Chondrocyte (in vitro differentiated cells): Measurements from ENCODE around the gene RTN1. TPM values are rescaled to one million over a fixed set of nuclear protein-coding genes. Genes with fewer than 3 reads are reported as not detected.

Experiments used
- DNase-seq: peaks from one replicate; pipeline ENCODE4 v3.0.0; 2021; ENCODE audit warnings: mixed read lengths, low spot score
- H3K27ac Mint-ChIP-seq: one replicate; pipeline ENCODE4 v1.8.0; 2021; ENCODE audit warnings: mild to moderate bottlenecking, moderate library complexity, mixed read lengths; ENCODE audit not compliant: unreplicated experiment
- H3K27me3 Mint-ChIP-seq: 2 replicates; pipeline ENCODE4 v1.8.0; 2021; ENCODE audit warnings: low read depth, mixed read lengths
- H3K36me3 Mint-ChIP-seq: 2 replicates; pipeline ENCODE4 v1.8.0; 2021; ENCODE audit warnings: low read depth, mixed read lengths
- H3K4me1 Mint-ChIP-seq: 2 replicates; pipeline ENCODE4 v1.8.0; 2021; ENCODE audit warnings: low read depth, mild to moderate bottlenecking, mixed read lengths
- H3K4me3 Mint-ChIP-seq: one replicate; pipeline ENCODE4 v1.8.0; 2021; ENCODE audit warnings: mild to moderate bottlenecking, moderate library complexity, mixed read lengths; ENCODE audit not compliant: unreplicated experiment
- H3K9me3 Mint-ChIP-seq: 2 replicates; pipeline ENCODE4 v1.8.0; 2021; ENCODE audit warnings: low read depth, mixed read lengths
- total RNA-seq: library from RNA; stranded (reverse); gene quantifications from 3 replicates; pipeline ENCODE4 v1.2.1, GENCODE V29; 2021
- TF ChIP-seq, protein P1 (sequence below): fragments of 200-600 bp; sonication (generic); IDR thresholded peaks from 2 replicates; pipeline ENCODE4 v1.5.0; 2021; ENCODE audit warnings: antibody characterized with exemption, mild to moderate bottlenecking, moderate library complexity

Gene RTN1
- total RNA-seq, 1 donor from 2014 or later = 0.32 TPM

DNA sequence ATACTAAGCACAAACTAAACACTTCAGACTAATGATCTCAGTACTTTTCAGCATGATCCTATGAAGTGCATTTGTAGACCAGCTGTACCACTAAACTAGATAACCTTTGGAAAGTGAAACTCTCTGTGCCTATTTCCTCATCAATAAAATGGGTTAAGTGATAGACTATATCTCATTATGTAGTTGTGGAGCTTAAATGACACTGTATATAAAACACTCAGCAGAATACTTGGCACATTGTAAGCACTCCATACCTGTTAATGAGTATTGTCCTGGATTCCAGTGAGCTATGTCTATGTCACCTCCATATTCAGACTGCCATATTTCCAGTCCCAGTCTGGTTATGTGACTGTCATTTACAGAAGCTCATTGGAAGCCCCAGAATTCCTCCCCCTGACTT lies 44.4 kb downstream of the RTN1 start:
- no peak for DNase-seq
- Mint-ChIP-seq H3K9me3 (peaks cover 4% of the 10 kb centered on the region), H3K27ac (no peak overlapping the region), H3K27me3 (peaks cover 8% of the 10 kb centered on the region), H3K4me3 (no peak overlapping the region), H3K36me3 (no peaks in the 10 kb centered on the region), H3K4me1 (peaks cover 17% of the 10 kb centered on the region)
- TF ChIP-seq, protein P1, sequence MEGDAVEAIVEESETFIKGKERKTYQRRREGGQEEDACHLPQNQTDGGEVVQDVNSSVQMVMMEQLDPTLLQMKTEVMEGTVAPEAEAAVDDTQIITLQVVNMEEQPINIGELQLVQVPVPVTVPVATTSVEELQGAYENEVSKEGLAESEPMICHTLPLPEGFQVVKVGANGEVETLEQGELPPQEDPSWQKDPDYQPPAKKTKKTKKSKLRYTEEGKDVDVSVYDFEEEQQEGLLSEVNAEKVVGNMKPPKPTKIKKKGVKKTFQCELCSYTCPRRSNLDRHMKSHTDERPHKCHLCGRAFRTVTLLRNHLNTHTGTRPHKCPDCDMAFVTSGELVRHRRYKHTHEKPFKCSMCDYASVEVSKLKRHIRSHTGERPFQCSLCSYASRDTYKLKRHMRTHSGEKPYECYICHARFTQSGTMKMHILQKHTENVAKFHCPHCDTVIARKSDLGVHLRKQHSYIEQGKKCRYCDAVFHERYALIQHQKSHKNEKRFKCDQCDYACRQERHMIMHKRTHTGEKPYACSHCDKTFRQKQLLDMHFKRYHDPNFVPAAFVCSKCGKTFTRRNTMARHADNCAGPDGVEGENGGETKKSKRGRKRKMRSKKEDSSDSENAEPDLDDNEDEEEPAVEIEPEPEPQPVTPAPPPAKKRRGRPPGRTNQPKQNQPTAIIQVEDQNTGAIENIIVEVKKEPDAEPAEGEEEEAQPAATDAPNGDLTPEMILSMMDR = no peak

DNA sequence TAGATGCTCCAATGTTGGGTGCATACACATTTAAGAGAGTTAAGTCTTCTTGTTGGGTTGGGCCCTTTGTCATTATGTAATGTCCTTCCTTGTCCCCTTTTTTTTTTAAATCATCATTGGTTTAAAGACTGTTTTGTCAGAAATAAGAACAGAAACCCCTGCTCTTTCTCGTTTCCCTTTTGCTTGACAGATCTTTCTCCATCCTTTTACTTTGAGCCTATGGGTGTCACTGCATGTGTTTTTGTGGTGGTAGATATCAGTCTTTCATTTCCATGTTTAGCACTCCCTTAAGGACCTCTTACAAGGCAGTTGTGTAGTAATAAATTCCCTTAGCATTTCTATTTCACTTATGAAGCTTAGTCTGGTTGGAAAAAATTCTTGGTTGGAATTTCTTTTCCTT lies 47.4 kb downstream of the RTN1 start:
- Mint-ChIP-seq H3K27me3 (peaks cover 8% of the 10 kb centered on the region), H3K9me3 (peaks cover 4% of the 10 kb centered on the region), H3K27ac (no peak overlapping the region), H3K4me3 (no peak overlapping the region), H3K4me1 (no peaks in the 10 kb centered on the region), H3K36me3 (no peaks in the 10 kb centered on the region)
- TF ChIP-seq, protein P1 = no peak
- DNase-seq = no peak

DNA sequence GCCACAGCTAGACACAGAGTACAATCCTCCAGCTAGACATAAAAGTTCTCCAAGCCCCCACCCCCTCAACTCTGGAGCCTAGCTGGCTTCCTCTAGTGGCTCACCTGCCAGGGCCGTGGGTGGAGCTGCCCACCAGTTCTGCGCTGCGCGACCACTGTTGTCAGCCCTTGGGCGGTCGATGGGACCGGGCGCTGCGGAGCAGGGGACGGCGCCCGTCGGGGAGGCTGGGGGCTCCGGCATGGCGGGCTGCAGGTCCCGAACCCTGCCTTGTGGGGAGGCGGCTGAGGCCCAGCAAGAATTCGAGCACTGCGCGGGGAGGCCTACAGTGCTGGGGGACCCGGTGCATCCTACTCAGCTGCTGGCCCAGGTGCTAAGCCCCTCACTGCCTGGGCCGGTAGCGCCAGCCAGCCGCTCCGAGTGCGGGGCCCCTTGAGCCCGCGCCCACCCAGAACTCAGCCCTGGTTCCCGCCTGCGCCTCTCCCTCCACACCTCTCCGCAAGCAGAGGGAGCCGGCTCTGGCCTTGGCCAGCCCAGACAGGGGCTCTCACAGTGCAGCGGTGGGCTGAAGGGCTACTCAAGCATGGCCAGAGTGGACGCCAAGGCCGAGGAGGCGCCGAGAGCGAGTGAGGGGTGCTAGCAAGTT lies 51.0 kb downstream of the RTN1 start:
- Mint-ChIP-seq H3K9me3 (peaks cover 11% of the 10 kb centered on the region), H3K27ac (no peak overlapping the region)

DNA sequence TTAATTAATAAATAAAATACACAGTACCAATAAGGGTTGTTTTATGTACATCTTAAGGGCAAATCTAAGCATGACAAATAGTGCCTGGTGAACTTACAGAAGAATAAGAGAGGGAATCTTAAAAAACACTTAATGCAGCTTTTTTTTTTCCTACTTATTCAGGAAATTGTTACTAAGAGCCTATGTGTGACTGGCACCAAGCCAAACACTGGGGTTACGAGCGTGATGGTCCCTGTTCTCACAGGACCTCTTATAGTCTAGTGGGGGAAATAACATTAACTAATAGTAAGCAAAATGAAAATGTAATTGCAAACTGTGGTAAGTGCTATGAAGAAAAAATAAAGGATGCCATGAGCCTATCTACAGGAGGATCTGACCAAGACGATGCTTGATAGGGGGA lies 53.6 kb downstream of the RTN1 start:
- no peaks in the 10 kb centered on the region for H3K36me3 Mint-ChIP-seq
- no peak overlapping the region for H3K27ac Mint-ChIP-seq
- no peak overlapping the region for H3K4me3 Mint-ChIP-seq
- peaks cover 24% of the 10 kb centered on the region for H3K27me3 Mint-ChIP-seq
- no peak for DNase-seq
- H3K9me3 Mint-ChIP-seq = peaks cover 7% of the 10 kb centered on the region
- H3K4me1 Mint-ChIP-seq = no peaks in the 10 kb centered on the region
- TF ChIP-seq, protein P1 = no peak

More for the DNA sequence above, 51.0 kb downstream of the RTN1 start:
- Mint-ChIP-seq H3K27me3 (peaks cover 17% of the 10 kb centered on the region), H3K4me3 (no peak overlapping the region), H3K4me1 (no peaks in the 10 kb centered on the region), H3K36me3 (no peaks in the 10 kb centered on the region)
- peak; percentile 85 for DNase-seq
- TF ChIP-seq, protein P1 = no peak

DNA sequence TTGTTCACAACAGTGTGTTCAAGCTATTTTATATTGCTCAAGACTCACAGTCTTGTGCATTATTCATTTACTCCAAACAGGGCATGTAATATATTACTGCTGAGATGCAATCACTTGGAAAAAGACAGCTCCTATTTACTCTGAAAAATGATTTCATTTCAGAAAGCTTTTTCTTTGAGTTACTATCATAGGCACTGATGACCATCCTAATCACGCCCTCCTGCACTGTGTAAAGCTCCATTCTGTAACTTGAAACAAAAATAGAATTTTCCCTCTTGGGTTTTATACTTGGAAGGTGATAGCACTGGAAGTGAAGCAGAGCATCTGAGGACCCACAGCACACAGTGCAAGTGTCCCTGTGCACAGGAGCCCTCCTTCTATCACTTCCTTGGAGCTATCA lies 55.6 kb downstream of the RTN1 start:
- Mint-ChIP-seq H3K9me3 (peaks cover 7% of the 10 kb centered on the region), H3K4me1 (no peaks in the 10 kb centered on the region), H3K36me3 (no peaks in the 10 kb centered on the region), H3K27me3 (peaks cover 26% of the 10 kb centered on the region), H3K4me3 (no peak overlapping the region), H3K27ac (no peak overlapping the region)
- DNase-seq = no peak
- TF ChIP-seq, protein P1 = no peak
